HepG2 (cell line): Measurements from ENCODE around the gene YY1. TPM values are rescaled to one million over a fixed set of nuclear protein-coding genes. Genes with fewer than 3 reads are reported as not detected.

Experiments used
- CC2D1A ChIP-seq: sonication (generic); formaldehyde crosslinking; IDR thresholded peaks from 2 replicates; pipeline ENCODE4 v1.8.1; 2023; ENCODE audit warnings: mild to moderate bottlenecking, missing genetic modification reagents
- CCAR2 ChIP-seq: fragments of 200-400 bp; formaldehyde crosslinking; optimal IDR thresholded peaks from 2 replicates; pipeline ENCODE3; 2018; ENCODE audit warnings: low read depth, mild to moderate bottlenecking, low read length, moderate library complexity
- DZIP1 ChIP-seq: sonication (generic); formaldehyde crosslinking; IDR thresholded peaks from 2 replicates; pipeline ENCODE4 v1.5.0; 2020; ENCODE audit warnings: mild to moderate bottlenecking, missing genetic modification reagents
- ELF4 ChIP-seq: sonication (generic); formaldehyde crosslinking; IDR thresholded peaks from 2 replicates; pipeline ENCODE4 v1.5.0; 2020; ENCODE audit warnings: missing genetic modification reagents, mild to moderate bottlenecking, moderate library complexity, borderline replicate concordance
- ELK4 ChIP-seq: sonication (generic); formaldehyde crosslinking; IDR thresholded peaks from 2 replicates; pipeline ENCODE4 v1.9.0; 2021; ENCODE audit warnings: missing genetic modification reagents, borderline replicate concordance
- GFI1 ChIP-seq: sonication (generic); formaldehyde crosslinking; IDR thresholded peaks from 2 replicates; pipeline ENCODE4 v1.5.0; 2020; ENCODE audit warnings: missing genetic modification reagents, mild to moderate bottlenecking, borderline replicate concordance
- HMGXB4 ChIP-seq, 2 experiments: sonication (generic) in 1 of 2; formaldehyde crosslinking in 1 of 2; IDR thresholded peaks; 2 replicates each; pipeline versions ENCODE4 v1.4.0 to v1.6.1; 2018 to 2020; ENCODE audit warnings: missing genetic modification reagents in 2 of 2, borderline replicate concordance in 1 of 2, low read depth in 1 of 2, mild to moderate bottlenecking in 1 of 2, missing biosample characterization in 1 of 2
- HNF1A ChIP-seq, 2 experiments: sonication (generic) in 1 of 2; formaldehyde crosslinking in 1 of 2; IDR thresholded peaks; 2 replicates each; pipeline versions ENCODE4 v1.4.0 to v1.6.1; 2016 to 2020; ENCODE audit warnings: borderline replicate concordance in 1 of 2, low read depth in 1 of 2, mild to moderate bottlenecking in 1 of 2, missing genetic modification reagents in 1 of 2
- IKZF4 ChIP-seq: sonication (generic); formaldehyde crosslinking; IDR thresholded peaks from 2 replicates; pipeline ENCODE4 v1.5.1; 2020; ENCODE audit warnings: borderline replicate concordance, mild to moderate bottlenecking, low read depth, missing genetic modification reagents; ENCODE audit errors: not compliant biosample characterization
- KAT7 ChIP-seq: IDR thresholded peaks from 2 replicates; pipeline ENCODE4 v1.6.1; 2018; ENCODE audit warnings: borderline replicate concordance, missing compliant biosample characterization
- LBX2 ChIP-seq: sonication (generic); formaldehyde crosslinking; IDR thresholded peaks from 2 replicates; pipeline ENCODE4 v1.5.0; 2020; ENCODE audit warnings: missing genetic modification reagents, mild to moderate bottlenecking, borderline replicate concordance
- MAF1 ChIP-seq: sonication (generic); formaldehyde crosslinking; IDR thresholded peaks from 2 replicates; pipeline ENCODE4 v1.5.0; 2020; ENCODE audit warnings: missing genetic modification reagents, borderline replicate concordance
- MATR3 ChIP-seq: sonication (generic); formaldehyde crosslinking; IDR thresholded peaks from 2 replicates; pipeline ENCODE4 v1.4.0; 2020; ENCODE audit warnings: missing genetic modification reagents
- SIX4 ChIP-seq: sonication (generic); formaldehyde crosslinking; IDR thresholded peaks from 2 replicates; pipeline ENCODE4 v1.4.0; 2020; ENCODE audit warnings: missing genetic modification reagents
- SYNCRIP ChIP-seq: fragments of 200-400 bp; formaldehyde crosslinking; IDR thresholded peaks from 2 replicates; pipeline ENCODE4 v1.6.1; 2018; ENCODE audit warnings: mild to moderate bottlenecking, low read depth, low read length; ENCODE audit not compliant: insufficient read depth
- YEATS2 ChIP-seq: sonication (generic); formaldehyde crosslinking; IDR thresholded peaks from 2 replicates; pipeline ENCODE4 v1.4.0; 2020; ENCODE audit warnings: missing genetic modification reagents, borderline replicate concordance
- polyA plus RNA-seq, 8 experiments: library from polyadenylated mRNA; depleted of rRNA in 3 of 8; stranded (reverse) in 7 of 8; unstranded in 1 of 8; fragments of >200 nt; fragmentation: Illumina TruSeq in 4 of 8; extraction: Trizol in 4 of 8; gene quantifications; 2 replicates each; pipeline versions ENCODE4 v1.2.1 to v1.2.3, GENCODE V29; 2011 to 2016; ENCODE audit warnings: low read depth in 4 of 8, missing spikeins in 1 of 8, mixed read lengths in 1 of 8; ENCODE audit not compliant: insufficient read depth in 1 of 8
- total RNA-seq, 5 experiments: library from RNA; depleted of rRNA; stranded (reverse); fragments of >200 nt; fragmentation: Illumina TruSeq; extraction: Trizol; gene quantifications; 2 replicates each; pipeline ENCODE4 v1.2.3, GENCODE V29; 2016; ENCODE audit warnings: low read depth in 1 of 5

Gene YY1
- total and polyA plus RNA-seq, 2 of the 13 experiments (the other 11 are each of a cell fraction or from before 2014, with no cell fraction given) = 29.4 to 68.1 TPM

GRCh38 chr14:100192672-100193416 lies 46.1 kb upstream of the YY1 start (continued):
- TF ChIP-seq DZIP1 (CRISPR knock-in tag) = no peak; the same call in none of the 2 replicates
- no peak; the same call in none of the 2 replicates for TF ChIP-seq MAF1 (CRISPR knock-in tag)
- TF ChIP-seq ELF4 = peak; percentile 90
- no peak for TF ChIP-seq ELK4 (CRISPR knock-in tag)
- TF ChIP-seq SYNCRIP = no peak
- peak; percentile 74; the same call in 1 of the 2 replicates for TF ChIP-seq KAT7 (CRISPR knock-in tag)
- no peak for TF ChIP-seq CCAR2
- no peak for TF ChIP-seq MATR3 (CRISPR knock-in tag)
- no peak; the same call in 1 of the 2 replicates for TF ChIP-seq SIX4 (CRISPR knock-in tag)
- TF ChIP-seq CC2D1A (CRISPR knock-in tag) = no peak
- TF ChIP-seq YEATS2 (CRISPR knock-in tag) = peak; percentile 91
- no peak for TF ChIP-seq IKZF4 (CRISPR knock-in tag)
- no peak for TF ChIP-seq HNF1A (IDR thresholded peaks at IDR 0.05; ENCODE audit: low read depth)
- peak; percentile 50; the same call in 1 of the 2 replicates for TF ChIP-seq HNF1A (CRISPR knock-in tag; IDR thresholded peaks at IDR 0.05; ENCODE audit: borderline replicate concordance)
- TF ChIP-seq LBX2 = no peak
- peak; percentile 96 to 99 for TF ChIP-seq HMGXB4 (CRISPR knock-in tag; IDR thresholded peaks at IDR 0.05; ENCODE audit: borderline replicate concordance in 1 of 2, low read depth in 1 of 2)
- TF ChIP-seq GFI1 (CRISPR knock-in tag) = peak; percentile 89; the same call in 1 of the 2 replicates
